Measurements from ENCODE around the gene BPIFA2. TPM values are rescaled to one million over a fixed set of nuclear protein-coding genes. Genes with fewer than 3 reads are reported as not detected.

The BPIFA2 gene
- polyA plus RNA-seq, 1 donor from 2014 or later, result not detected

DNA sequence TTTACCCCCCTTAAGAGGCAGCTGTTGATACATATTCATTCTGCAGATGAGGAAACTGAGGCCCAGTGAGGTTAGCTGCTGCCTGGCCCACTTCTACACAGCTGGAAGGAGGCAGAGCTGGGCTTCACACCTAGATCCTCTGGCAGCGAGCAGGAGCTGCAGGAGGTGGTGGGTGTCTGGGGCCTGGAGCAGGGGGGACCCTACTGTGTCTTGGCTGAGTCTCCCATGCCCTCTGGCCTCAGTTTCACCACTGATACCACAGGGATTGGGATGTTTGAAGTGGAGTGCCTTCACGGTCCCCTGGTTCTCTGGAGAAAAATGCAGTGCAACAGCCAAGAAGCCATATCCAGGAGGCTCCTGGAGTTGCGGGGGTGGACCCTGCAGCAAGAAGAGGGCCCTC is 8.2 kb upstream of the BPIFA2 start:
- TF ChIP-seq EP300 (conservative IDR thresholded peaks at IDR 0.05; ENCODE audit: poor library complexity, severe bottlenecking), result no peak
- no peak for TF ChIP-seq EZH2 (IDR thresholded peaks at IDR 0.05; ENCODE audit: borderline replicate concordance, insufficient read depth, low read length, poor library complexity, severe bottlenecking)
- no peak for TF ChIP-seq SMC3 (conservative IDR thresholded peaks at IDR 0.05; ENCODE audit: poor library complexity)
- no peak for TF ChIP-seq RAD21 (conservative IDR thresholded peaks at IDR 0.05)
- no peak for TF ChIP-seq TAF1 (IDR thresholded peaks at IDR 0.05; ENCODE audit: low read depth)
- TF ChIP-seq, protein P1, sequence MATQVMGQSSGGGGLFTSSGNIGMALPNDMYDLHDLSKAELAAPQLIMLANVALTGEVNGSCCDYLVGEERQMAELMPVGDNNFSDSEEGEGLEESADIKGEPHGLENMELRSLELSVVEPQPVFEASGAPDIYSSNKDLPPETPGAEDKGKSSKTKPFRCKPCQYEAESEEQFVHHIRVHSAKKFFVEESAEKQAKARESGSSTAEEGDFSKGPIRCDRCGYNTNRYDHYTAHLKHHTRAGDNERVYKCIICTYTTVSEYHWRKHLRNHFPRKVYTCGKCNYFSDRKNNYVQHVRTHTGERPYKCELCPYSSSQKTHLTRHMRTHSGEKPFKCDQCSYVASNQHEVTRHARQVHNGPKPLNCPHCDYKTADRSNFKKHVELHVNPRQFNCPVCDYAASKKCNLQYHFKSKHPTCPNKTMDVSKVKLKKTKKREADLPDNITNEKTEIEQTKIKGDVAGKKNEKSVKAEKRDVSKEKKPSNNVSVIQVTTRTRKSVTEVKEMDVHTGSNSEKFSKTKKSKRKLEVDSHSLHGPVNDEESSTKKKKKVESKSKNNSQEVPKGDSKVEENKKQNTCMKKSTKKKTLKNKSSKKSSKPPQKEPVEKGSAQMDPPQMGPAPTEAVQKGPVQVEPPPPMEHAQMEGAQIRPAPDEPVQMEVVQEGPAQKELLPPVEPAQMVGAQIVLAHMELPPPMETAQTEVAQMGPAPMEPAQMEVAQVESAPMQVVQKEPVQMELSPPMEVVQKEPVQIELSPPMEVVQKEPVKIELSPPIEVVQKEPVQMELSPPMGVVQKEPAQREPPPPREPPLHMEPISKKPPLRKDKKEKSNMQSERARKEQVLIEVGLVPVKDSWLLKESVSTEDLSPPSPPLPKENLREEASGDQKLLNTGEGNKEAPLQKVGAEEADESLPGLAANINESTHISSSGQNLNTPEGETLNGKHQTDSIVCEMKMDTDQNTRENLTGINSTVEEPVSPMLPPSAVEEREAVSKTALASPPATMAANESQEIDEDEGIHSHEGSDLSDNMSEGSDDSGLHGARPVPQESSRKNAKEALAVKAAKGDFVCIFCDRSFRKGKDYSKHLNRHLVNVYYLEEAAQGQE (IDR thresholded peaks at IDR 0.05; ENCODE audit: borderline replicate concordance), result no peak
- TF ChIP-seq, protein P2, sequence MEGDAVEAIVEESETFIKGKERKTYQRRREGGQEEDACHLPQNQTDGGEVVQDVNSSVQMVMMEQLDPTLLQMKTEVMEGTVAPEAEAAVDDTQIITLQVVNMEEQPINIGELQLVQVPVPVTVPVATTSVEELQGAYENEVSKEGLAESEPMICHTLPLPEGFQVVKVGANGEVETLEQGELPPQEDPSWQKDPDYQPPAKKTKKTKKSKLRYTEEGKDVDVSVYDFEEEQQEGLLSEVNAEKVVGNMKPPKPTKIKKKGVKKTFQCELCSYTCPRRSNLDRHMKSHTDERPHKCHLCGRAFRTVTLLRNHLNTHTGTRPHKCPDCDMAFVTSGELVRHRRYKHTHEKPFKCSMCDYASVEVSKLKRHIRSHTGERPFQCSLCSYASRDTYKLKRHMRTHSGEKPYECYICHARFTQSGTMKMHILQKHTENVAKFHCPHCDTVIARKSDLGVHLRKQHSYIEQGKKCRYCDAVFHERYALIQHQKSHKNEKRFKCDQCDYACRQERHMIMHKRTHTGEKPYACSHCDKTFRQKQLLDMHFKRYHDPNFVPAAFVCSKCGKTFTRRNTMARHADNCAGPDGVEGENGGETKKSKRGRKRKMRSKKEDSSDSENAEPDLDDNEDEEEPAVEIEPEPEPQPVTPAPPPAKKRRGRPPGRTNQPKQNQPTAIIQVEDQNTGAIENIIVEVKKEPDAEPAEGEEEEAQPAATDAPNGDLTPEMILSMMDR (IDR thresholded peaks at IDR 0.05; ENCODE audit: poor library complexity, severe bottlenecking), result no peak
- no peak for TF ChIP-seq POLR2AphosphoS5 (IDR thresholded peaks at IDR 0.05)
- TF ChIP-seq MXI1 (conservative IDR thresholded peaks at IDR 0.05; ENCODE audit: poor library complexity, severe bottlenecking), result no peak
- Histone ChIP-seq H3K36me3 (ENCODE audit: insufficient read depth, low read length) (no peaks in the 10 kb centered on the region), H3K79me2 (replicated peaks; ENCODE audit: insufficient read depth, low read length) (no peaks in the 10 kb centered on the region), H3F3A (ENCODE audit: insufficient read depth, low read length, poor library complexity, severe bottlenecking) (no peaks in the 10 kb centered on the region), H3K9ac (ENCODE audit: low read length) (no peak overlapping the region), H4K20me1 (ENCODE audit: insufficient read depth) (no peaks in the 10 kb centered on the region), H3K9me2 (ENCODE audit: insufficient read depth, low read length) (no peaks in the 10 kb centered on the region), H3K4me3 (ENCODE audit: low read length) (no peak overlapping the region), H3K27me3 (ENCODE audit: insufficient read depth, low read depth, low read length) (no peaks in the 10 kb centered on the region), H3K27ac (ENCODE audit: low read length) (no peak overlapping the region), H3K9me3 (ENCODE audit: low read length) (no peaks in the 10 kb centered on the region), H3K4me2 (ENCODE audit: low read length) (no peak overlapping the region), H2AFZ (ENCODE audit: low read depth, low read length) (no peak overlapping the region)

DNA sequence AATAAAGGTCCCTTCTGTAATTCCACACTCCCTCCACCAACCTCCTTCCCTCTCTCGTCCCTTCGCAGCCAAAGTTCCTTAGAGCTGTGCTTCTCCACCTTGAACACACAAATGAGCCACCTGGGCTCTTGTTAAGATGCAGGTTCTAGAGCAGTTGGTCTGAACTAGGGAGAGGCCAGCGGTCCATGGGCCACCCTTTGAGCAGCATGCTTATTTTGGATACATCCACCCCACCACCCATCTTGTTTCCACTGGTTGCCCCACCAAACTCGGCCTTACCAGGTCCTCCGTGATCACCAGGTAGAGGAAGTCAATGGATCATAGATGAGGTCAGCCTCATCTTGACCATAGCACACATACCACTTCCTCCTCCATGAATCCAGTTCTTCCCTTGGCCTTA is 7.3 kb upstream of the BPIFA2 start:
- H3K9me2 ChIP-seq (ENCODE audit: insufficient read depth, low read length), result no peaks in the 10 kb centered on the region
- H3K79me2 ChIP-seq (replicated peaks; ENCODE audit: insufficient read depth, low read length), result no peaks in the 10 kb centered on the region
- no peaks in the 10 kb centered on the region for H3F3A ChIP-seq (ENCODE audit: insufficient read depth, low read length, poor library complexity, severe bottlenecking)
- H3K36me3 ChIP-seq (ENCODE audit: insufficient read depth, low read length), result no peaks in the 10 kb centered on the region
- H3K27ac ChIP-seq (ENCODE audit: low read length), result no peak overlapping the region
- no peak overlapping the region for H2AFZ ChIP-seq (ENCODE audit: low read depth, low read length)
- H3K9ac ChIP-seq (ENCODE audit: low read length), result no peak overlapping the region
- no peak for TF ChIP-seq RAD21 (conservative IDR thresholded peaks at IDR 0.05)
- TF ChIP-seq SMC3 (conservative IDR thresholded peaks at IDR 0.05; ENCODE audit: poor library complexity), result no peak
- no peak for TF ChIP-seq EZH2 (IDR thresholded peaks at IDR 0.05; ENCODE audit: borderline replicate concordance, insufficient read depth, low read length, poor library complexity, severe bottlenecking)
- no peak for TF ChIP-seq MXI1 (conservative IDR thresholded peaks at IDR 0.05; ENCODE audit: poor library complexity, severe bottlenecking)
- no peak for TF ChIP-seq TAF1 (IDR thresholded peaks at IDR 0.05; ENCODE audit: low read depth)
- TF ChIP-seq, protein P2 (IDR thresholded peaks at IDR 0.05; ENCODE audit: poor library complexity, severe bottlenecking), result no peak
- TF ChIP-seq, protein P1 (IDR thresholded peaks at IDR 0.05; ENCODE audit: borderline replicate concordance), result no peak
- no peak for TF ChIP-seq EP300 (conservative IDR thresholded peaks at IDR 0.05; ENCODE audit: poor library complexity, severe bottlenecking)
- no peak for TF ChIP-seq POLR2AphosphoS5 (IDR thresholded peaks at IDR 0.05)
- no peak overlapping the region for H3K4me3 ChIP-seq (ENCODE audit: low read length)
- no peak overlapping the region for H3K4me2 ChIP-seq (ENCODE audit: low read length)
- H3K9me3 ChIP-seq (ENCODE audit: low read length), result no peaks in the 10 kb centered on the region
- H3K27me3 ChIP-seq (ENCODE audit: insufficient read depth, low read depth, low read length), result no peaks in the 10 kb centered on the region
- no peaks in the 10 kb centered on the region for H4K20me1 ChIP-seq (ENCODE audit: insufficient read depth)
